Activated CD8-positive, alpha-beta memory T cell treated with anti-CD3 and anti-CD28 coated beads, Interleukin-2, amount 50 U/mL, for 48 hours (primary cell): ENCODE results near the gene HK2.
"Not testable (repeated sequence)": the region's sequence is repeated elsewhere in the genome, so short reads cannot be mapped to it uniquely, and the experiment has no call there.

ENCODE experiments used
- DNase-seq: peaks from one replicate; pipeline ENCODE4 v3.0.0-alpha.2; 2020

The HK2 gene

DNA sequence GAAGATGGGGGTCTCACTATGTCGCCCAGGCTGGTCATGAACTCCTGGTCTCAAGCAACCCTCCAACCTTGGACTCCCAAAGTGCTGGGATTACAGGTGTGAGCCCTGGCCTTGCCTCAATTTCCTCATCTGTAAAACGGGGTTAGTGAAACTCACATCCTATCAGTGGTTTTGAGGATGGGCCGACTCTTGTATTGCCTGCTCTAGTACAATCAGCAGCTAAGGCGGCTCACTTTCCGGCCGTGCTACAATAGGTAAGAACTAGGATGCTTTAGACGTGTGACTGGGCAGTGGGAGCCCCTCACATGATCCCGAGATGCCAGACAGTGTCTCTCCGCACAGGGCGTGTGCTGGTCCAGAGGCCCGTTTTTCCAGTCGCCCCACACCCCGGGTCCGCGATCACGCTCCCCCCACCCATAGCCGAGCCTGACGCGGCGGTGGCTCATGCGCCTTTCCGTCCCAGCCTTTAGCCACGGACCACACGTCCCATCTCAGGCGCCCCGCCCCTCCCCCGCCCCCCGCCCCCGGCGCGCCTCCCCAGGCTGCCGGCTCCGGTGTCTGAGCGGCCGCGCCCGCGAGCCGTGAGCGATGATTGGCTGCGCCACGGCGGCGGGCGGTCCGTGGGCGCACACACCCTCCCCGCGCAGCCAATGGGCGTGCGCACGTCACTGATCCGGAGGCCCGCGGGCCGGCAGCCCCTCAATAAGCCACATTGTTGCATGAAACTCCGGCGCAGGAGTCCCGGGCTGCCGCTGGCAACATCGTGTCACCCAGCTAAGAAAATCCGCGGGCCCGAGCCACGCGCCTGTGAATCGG is at the start of gene HK2:
Gene HK2 (plus strand): TSS at position 710 of the 816 bp plus-strand sequence. CDS start 454 bp downstream, outside the sequence.
- DNase-seq, result peak; percentile 90

DNA sequence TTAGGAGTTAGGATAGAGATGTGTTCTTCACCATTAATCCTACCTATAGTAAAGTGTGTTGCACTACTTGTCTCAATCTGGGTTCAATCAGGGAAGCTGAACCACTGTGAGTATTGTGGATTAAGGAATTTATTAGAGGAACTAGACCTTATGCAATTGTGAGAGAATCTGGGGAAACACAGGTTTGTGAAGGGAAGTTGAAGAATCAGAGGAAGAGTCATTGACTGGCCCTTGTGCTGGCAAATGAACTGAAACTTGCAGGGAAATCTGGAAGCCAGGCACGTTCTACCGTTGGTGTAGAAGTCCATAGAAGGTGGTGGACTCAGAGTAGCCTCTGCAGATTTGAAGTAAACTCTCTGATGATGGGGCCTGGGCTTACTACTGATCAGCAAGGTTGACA is 44.7 kb upstream of the HK2 start:
- no peak for DNase-seq

DNA sequence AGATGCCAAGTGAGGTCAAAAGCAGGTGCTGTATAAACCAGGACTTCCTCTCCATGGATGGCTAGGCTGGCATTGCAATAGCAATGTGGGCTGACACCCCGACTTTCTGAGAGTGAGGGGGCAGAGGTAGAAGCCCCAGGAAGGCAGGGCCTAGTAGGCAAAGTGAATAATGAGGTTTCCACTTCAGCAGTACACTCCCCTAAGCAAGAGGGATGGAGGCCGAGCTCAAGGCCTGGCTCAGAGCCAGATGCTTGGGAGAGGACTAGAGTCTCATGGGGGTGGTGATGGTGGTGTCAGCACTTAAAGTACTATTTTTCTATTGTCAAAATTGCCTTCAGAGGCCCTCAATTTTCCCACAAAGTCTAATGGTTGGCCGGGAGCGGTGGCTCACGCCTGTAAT is 41.6 kb upstream of the HK2 start:
- DNase-seq, result no peak

DNA sequence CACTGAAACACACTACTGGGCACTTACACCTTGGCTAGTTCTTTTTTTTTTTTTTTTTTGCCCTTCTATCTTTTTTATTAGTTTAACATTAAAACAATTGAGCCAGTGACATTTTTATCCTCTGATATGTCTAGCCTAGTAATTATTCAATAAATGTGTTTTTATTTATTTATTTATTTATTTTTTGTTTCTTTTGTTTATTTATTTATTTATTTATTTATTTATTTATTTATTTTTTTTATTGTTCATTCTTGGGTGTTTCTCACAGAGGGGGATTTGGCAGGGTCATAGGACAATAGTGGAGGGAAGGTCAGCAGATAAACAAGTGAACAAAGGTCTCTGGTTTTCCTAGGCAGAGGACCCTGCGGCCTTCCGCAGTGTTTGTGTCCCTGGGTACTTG is 39.0 kb upstream of the HK2 start:
- DNase-seq, result not testable (repeated sequence)

DNA sequence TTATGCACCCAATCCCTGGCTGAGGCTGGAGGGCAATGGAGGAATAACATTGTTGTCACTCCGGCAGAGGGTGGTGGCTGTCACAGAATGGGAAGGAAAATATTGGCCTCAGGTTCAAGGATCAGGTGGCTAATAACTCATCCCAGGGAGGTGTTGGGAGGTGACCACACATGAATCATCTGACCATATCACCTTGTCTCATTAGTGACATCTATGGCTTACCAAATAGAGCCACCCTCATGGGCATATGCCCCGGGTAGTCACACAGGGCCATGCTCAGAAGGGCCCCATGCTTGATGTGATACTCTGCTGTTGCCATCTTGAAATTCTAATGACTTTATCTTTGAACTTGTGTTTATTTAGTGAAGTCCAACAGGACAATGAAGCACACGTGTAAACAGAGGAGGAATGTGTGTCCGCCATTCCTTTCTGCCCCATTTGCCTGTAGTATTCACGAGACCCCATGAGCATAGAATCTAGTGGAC is 27.5 kb upstream of the HK2 start:
- DNase-seq, result no peak

DNA sequence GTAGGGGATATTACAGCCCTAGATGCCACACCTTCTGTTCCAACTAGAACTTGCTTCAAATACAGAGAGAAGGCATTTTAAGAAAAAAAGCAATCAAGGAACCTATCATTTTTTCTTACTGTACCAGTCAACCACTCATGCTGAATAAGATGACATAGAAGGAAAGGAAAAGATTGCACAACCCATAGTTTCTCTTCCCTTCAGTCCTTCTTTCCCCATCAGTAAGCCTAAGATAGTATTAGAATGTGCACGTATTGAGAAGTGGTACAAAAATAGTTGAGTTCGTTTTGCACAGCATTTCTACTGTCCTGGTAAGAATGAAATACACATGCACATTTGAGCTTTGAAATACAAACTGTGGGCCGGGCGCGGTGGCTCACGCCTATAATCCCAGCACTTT is 27.0 kb upstream of the HK2 start:
- no peak for DNase-seq

DNA sequence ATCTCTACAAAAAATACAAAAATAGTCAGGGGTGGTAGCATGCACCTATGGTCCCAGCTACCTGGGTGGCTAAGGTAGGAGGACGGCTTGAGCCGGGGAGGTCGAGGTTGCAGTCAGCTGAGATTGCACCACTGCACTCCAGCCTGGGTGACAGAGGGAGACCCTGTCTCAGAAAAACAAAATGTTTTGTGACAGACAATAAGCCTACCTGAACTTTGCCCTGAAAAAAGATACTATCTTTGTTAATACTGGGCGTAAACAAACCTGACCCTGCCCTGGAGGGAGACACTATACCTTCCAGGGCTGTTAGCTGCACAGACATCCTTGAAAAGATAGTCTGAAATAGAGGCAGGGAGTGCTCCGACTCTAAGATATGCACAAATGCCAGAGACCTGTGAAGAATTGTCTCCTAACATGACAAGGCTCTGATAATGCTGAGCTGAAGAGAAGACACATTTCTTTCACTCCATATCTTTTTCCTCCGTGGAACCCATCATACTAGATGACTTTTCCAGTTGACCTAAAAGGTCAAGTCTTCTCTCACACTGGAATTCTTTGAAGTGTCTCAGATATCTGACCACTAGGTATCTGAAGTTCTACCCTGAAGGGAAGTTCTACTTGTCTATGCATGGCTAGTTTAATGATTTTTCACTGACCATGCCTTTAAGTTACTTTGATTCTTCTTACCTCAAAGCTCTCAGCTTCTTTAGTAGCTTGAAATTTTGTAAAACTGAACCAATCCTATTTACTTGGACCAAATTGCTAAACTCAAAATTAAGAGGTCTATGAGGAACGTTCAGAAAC is 20.9 kb upstream of the HK2 start:
- no peak for DNase-seq

DNA sequence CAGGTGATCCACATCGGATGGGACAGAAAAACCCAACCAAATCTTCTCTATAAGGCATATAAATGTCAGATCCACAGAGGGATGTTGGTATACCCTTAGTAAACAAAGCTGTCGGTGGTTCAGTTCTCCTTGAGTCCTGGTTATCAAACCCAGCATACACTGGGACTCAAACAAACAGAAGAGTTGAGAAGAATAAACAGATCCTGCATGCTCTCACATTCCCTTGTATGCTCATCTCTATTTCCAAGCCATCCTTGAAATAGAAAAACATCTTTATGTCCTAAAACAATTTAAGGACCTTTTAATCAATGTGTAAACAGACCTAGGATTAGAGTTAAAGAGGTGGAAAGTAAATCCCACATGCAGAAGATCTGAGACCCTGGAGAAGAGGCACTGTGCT is 19.8 kb upstream of the HK2 start:
- DNase-seq, result no peak

DNA sequence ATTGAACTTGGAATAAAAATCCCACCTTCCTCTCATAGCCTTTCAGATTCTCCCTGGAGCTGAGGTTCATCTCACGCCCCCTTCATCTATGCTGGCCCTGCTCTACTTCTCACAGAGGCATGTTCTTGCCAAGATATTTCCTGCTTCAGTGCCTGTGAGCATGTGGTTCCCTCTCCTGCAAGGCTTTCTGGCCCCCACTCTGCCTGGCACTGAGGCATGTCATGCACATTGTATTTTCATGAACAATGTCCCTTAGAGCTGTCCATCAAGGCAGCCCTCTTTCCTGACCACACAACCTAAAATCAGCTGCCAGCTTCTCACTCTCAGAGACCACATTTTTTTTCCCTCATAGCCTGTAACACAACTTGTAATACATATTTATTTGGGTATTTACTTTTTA is 18.0 kb upstream of the HK2 start:
- no peak for DNase-seq

DNA sequence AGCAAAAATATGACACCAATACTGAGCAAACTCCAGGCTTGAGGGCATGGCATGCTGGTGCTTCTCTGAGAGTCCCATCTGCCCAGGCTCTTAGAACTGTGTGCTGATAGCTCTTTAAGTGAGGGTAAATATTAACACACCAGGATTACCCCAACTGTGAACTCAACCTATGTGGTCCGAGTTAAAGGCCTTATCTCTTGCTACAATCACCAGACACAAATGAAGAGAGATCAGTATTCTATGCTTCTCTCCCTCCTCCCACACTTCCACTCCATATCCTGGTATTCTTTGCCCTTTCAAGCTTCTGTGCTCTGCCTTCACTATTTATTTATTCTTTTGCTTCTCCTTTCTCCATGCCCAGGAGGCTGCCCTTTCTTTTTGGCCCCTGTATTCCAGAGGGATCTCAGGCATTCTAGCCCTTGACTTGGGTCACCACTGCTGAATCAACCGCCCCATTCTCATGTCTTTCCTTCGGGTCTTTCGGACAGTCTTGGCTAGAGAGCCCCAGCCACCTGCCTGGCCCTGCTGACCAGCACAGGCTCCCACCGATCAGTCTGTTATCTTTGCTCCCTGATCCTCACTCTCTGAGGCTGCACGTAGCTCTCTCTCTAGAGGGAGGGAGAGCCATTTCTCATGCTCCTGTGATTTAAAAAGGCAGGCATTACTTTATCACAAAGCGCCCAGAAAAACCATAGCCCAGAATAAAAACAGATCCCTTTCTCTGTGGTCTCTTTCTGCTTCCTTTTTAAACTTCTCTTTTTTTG is 17.2 kb upstream of the HK2 start:
- DNase-seq, result no peak

DNA sequence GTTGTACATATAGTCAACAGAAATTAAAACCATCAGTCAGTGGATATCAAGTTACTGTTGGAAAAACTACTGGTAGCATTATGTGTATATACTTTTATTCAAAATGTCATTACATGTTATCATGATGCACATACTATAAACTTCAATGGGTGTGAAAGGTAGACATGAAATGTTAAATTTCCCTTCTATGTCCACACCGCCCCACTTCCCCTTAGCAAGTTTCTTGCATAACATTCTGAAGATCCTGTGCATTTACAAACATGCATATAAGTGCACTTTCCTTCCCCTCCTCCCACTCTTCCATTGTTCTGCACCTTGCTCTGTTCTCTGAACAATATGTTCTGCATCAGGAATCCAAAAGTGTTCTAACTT is 16.6 kb upstream of the HK2 start:
- DNase-seq, result no peak

DNA sequence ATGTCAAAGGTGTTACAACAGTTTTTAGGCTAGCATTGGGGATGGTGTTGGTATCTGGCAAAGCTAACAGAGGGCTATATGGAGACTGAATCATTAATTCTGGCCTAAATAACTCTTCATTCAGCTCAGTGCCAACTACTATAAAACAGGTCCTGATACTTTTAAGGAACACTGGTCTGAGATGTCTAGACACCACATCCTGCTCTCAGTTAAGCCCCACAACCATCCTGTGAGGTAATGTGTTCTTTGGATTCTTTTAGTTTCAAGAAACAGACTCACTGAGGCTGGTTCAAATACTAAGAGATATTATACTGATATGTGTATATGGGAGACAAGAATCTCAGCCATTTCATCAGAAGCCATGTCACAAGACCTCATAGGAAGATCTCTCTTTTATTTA is 14.2 kb upstream of the HK2 start:
- no peak for DNase-seq

DNA sequence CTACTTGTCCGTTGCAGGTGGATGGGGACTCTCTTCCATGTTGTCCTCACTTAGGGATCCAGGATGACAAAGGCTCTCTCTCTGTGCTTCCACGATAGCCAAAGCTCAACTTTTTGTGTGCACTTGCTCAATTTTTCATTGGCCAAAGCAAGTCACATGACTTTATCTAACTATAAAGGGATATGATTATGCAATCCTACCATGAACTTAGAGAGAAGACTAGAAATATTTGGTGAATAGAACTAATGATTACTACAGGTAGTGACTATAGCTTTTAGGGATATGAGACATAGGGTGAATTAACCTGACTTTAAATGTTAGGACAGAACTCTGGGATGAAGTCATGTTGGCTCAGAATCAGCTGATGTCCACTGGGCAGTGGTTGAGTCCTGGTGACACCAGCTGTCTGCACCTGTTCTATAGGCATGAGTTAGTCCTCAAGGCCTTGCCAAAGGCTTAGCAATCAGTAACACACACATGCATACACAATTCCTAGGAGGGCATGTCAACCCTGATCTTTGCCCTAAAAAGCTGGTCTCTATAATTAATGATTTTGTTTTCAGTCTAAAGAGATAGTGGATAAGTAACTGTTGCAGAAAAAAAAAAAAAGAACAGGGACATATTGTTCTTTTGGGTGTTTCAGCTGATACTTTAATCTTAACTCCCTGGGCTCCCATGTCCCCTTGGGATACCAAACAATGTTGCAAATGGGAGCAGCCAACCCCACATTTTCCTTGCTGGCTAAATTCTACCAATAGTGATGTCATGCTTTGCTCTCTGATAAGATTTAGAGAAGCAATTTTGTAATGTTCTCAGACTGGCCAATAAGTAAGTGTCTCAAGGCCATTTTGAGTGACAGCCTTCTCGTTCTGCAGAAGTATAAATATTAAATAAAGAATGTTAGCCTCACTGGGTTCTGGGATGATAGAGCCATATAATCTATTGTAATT is 12.5 kb upstream of the HK2 start:
- no peak for DNase-seq

DNA sequence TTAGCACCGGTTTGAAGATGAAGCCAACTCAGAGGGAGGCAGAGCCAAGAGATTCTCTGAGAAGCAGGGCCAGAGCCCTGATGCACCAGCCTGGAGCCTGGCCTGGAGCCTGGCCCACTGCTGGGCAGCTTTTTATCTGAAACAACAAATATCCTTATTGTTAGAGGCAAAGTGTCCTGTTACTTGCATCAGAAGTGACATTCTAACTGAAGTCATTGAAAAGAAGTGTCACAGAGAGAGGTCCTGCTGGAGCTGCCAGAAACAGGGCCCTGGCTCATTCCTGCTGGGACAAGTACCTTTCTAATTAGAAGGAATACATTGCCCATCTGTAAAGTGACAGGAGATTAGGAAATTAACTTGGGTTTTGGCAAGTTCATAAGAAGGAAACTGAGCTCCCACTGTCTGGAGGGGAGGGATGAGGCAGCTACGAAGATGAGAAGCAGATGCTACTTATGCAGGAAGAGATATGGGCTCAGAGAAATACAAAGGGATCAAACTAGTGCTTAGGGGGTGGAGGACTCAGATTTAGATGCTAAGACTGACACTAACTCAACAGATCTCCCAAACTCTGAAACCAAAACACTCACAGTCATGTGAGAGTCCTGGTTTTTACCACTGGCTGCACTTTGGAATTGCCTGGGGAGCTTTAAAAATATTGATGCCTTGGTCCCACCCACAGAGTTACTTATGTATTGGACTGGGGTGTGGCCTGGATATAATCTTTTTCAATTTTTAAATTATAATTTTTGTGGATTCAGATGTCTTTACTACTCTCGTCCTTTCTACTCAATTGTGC is 11.0 kb upstream of the HK2 start:
- no peak for DNase-seq

DNA sequence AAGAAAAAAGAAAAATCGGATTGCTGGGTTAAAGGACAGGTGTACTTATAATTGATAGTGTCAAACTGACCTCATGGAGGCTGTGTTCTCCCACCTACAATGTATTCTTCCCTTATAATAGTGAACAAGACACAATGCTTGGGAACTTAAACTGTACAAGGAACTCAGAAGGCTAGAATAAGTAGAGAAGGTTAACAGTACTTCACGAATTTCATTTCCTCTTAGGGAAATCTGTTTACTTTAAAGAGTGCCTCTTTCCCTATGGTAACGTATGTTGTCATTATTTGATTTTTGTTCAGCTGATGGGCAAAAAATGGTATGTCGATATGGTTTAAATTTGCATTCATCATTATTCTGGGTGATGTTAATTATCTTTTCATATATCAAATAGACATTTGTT is 9.2 kb upstream of the HK2 start:
- no peak for DNase-seq

DNA sequence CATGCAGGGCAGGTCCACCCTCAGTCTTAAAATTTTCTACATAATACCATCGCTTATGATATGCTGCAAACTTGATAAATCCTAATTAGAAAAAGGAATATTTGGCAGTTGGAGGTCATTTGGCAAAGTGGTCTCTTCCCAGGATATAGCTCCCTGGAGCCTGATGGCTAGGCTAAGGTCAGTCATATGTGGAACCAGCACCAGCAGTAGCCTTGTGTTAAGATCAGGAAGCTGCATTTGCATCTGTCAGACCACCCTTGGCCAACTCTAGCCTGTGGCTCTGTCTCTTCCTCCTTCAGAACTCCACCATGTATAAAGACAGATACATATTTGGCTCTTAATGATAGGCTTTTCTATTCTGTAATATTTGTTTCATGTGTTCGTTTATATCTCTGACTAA is 5.4 kb upstream of the HK2 start:
- no peak for DNase-seq

DNA sequence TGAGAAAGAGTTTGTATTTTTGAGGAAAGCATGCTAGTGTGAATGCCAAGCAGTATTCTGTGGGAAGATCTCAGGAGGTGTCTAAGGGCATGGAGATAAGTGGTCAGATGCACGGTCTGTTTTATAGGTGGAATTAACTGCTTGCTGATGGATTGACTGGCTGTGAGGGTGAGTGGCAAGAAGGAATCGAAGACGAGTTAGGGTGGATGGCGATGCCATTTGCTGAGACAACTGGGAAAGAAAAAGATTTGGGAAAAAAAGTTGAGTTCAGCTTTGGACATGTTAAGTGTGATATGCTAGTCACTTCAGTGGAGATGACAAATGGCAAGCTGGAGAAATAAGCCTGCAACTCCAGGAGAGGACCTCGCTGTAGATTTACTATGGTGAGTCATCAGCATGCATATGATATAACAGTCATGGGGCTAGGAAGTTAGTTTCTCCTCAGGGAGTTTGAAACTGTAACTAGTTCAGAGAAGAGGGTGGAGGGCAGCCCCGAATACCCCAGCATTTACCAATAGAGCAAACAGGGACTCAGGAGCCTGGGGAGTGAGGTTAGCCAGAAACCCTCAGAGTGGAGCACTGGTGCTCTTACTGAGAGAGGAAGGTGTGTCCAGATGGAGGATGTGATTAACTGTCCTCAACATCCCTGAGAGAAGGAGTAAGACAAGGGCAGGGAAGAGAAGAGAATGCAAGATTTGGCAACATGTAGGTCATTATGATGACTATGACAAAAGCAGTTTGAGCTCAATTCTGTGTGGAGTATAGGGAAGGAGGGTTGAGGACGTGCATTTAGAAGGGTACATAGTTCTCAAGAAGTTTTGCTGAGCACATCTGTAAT is 2.0 kb upstream of the HK2 start:
- DNase-seq, result no peak

DNA sequence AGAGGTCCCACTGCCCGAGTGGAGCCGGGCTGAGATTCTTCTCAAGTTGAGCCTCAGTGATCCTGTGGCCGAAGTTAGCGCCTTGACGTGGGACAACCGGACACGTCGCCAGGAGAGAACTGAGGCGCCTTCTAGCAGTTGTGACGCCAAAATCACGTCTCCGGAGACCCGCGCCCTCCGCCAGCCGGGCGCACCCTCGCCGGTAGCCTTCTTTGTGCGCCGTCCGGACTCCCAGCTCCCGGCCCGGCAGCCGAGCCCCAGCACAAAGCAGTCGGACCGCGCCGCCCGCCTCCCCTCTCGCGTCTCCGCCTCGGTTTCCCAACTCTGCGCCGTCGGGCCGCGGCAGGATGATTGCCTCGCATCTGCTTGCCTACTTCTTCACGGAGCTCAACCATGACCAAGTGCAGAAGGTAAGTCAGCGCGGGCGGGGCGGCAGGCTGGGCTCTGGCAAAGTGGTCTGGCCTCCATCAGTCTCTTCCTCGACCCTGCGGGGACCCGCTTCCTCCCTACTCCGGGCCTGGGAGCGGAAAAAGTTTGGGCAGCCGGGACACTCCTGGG is 386 bp downstream of the HK2 start:
- DNase-seq, result peak; percentile 75

DNA sequence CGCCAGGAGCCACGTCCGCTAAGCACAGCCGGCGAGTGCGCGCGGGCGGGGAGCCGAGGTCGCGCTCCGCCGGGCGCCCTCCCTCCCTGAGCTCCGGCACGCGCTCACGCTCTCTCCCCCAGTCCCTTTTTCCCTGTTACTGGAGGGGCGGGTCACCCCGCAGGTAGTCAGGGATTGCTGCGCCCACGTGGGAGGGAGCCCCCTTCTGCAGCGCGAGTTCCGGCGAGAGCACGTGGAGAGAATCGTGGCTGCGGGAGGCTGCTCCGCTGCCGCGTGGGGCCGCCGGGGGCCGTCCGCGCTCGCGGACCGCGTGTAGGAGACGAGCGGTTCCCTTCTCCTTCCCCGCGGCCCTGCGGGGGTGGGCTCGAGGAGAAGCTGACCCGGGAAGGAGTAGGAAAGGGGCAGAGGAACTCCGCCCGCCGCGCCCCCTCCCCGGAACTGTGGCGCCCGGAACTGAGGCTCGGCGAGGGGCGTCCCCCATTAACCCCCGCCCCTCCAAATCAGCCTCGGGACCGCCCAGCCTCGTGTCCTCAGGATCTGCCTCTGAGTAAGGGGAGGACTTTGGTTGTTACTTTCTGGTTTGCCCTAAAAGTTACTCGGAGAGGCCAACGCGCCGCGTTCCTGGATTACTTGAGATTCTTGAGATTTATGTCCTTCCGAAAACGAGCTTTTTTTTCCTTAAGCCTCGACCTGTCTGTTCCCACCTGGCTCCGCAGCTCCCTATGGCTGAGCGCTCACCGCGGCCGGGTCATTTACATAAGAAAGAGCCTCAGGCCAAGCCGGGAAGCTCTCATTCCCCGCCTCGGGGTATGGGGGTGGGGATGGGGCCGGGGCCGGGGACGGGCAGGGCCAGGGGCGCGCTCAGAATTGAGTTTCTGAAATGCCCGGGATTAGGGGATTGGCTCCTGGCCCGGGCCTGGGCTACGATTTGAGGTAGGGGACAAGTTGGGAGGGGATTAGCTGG is 1.1 kb downstream of the HK2 start:
- DNase-seq, result peak; percentile 84
